Stimulated activated CD4-positive, alpha-beta T cell treated with anti-CD3 and anti-CD28 coated beads, Interleukin-2, amount 100 ng/mL, for 4 hours (primary cell): ENCODE measurements around the gene MACIR.

Source experiments
- DNase-seq: peaks from one replicate; pipeline ENCODE4 v3.0.0-alpha.2; 2020; ENCODE audit warnings: low read depth

The MACIR gene

DNA sequence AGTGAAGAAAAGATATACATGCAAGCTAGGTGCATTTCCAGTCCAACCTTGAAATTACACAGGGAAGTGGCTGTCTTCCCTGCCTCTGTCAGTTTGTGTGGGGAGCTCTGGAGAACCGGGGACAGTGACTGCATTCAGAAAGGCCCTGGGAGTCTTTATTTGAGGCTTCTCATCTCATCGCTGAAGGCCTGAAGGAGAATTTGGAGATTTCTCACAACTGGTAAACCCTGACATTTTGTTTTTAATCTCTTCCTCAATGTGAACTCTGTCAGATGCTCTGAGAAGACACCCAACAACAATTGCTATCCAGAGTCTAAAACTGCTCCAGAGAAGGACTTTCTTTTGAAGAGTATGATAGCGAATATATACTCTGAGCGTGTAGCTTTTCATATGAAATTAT lies 33.0 kb downstream of the MACIR start:
- no peak for DNase-seq

DNA sequence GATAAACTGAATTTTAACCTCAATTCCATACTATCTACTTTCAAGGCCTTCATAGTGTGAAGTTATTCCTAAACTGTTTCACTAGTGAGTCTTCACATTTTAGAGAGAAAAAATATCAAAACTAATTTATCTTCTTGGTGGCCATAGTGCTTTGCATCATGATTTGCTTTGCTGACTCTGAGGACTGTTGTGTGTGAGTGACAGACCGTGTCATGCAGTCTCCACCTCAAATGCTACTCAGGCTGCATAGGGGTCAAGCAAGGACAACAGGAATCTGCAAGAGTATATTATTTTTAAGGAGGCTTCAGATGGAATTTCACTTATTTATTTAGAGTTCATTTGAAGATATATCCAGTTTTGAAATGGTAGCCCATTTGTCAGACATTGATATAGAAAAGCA lies 34.5 kb downstream of the MACIR start:
- no peak for DNase-seq

DNA sequence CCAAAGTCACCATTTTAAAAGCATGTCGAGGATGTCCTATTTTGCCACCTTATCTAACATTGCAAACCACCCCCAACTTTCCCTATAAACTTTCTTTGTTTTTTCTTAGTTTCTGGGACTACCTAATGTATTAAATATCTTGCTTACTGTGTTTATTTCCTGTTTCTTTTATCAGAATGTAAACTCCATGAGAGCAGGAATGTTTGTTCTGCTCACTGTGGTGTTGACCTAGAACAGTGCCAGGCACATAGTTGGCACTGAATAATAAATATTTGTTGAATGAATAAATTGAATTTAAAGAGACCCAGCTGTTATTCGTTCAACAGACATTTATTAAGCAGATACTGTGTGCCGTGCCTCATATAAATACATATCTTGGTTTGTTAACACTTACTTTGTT lies 35.2 kb downstream of the MACIR start:
- no peak for DNase-seq

- DNase-seq: no peak
Observed at GRCh38 chr5:103294906-103295305, 36.3 kb downstream of the MACIR start.

GRCh38 chr5:103295424-103295823 lies 36.9 kb downstream of the MACIR start:
- no peak for DNase-seq

DNA sequence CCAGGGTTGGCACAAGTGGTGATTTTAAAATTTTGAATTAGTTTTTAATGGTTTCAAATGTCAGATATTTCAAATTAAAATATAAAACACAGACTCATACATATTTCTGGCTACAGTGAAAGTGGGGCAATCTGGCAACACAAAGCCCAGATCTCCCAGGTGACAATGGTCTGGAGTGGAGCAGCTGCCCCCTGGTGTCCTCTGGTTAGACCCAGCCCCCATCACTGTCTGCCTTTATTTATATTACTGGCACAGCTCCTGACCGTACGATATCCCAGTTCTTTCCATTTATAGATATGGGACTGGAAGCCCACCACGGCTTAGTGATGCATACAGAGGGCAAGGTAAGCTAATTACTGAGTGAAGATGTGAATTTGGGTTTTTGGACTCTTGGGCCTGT lies 37.3 kb downstream of the MACIR start:
- no peak for DNase-seq

GRCh38 chr5:103298117-103298516 lies 39.6 kb downstream of the MACIR start:
- no peak for DNase-seq

DNA sequence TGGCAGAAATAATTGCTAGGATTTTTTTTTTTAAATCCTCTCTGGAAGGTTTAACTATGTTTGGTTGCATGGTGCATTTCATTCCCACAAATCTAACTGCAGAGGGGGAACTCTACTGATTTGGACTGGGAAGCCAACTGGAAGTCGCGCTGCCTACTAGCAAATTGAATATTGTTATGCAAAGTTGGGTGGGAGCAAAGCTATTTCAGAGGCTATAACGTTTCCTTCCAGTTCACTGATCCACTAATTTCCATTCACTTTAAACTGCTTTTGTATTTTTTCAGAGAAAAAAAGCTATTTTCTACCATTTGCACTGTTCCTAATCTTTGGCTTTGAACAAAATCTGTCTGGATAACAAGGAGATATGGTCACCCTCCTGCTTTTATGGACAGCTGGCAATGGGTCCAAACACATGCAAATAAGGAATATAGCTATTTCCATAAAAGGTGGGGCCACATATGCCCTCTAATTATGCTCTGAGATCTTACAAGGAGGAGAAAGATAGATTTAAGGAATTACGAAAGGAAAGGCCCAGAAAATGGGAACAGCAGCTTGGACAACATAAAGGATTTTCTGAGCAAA lies 40.1 kb downstream of the MACIR start:
- DNase-seq: no peak

DNA sequence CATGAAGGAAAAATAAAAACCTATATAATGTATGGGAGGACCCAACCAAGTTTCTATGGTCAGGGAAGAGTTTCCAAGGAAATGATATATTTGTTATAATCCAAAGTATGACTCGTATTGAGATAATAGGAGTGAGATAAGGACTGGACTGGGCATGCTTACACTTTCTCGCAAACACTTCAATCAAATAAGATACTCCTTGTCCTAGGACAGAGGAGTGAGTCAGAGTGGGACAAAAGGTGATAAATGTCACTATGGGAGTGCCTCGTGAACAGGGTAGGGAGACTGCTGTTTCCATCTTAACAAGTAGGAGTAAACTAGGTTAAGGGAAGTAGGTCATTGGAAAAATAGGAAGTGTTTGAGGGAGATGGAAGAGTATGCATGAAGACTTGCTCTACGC lies 47.2 kb downstream of the MACIR start:
- no peak for DNase-seq

GRCh38 chr5:103307470-103307869 lies 48.9 kb downstream of the MACIR start:
- no peak for DNase-seq

- no peak for DNase-seq
Observed at GRCh38 chr5:103308774-103309173, 50.2 kb downstream of the MACIR start.

- DNase-seq: no peak
Observed at GRCh38 chr5:103313056-103313455, 54.5 kb downstream of the MACIR start.

DNA sequence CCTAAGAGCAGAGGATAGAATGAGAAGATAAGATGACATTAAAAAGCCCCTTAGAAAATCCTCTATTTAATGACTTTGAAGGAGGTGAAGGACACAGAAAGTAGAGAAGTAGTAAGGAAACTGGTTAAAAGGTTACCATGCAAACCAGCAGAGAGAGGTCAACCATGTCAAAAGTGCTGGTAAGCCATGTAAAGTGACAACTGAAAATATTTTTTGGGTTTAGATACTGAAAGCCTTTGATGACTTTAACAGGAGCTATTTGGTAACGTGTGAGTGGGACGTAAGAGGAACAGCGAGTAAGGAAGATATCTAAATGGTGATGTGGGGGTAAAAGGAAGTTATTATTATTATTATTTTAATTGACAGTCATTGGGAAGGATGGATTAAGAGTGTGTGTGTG lies 56.9 kb downstream of the MACIR start:
- DNase-seq: no peak

DNA sequence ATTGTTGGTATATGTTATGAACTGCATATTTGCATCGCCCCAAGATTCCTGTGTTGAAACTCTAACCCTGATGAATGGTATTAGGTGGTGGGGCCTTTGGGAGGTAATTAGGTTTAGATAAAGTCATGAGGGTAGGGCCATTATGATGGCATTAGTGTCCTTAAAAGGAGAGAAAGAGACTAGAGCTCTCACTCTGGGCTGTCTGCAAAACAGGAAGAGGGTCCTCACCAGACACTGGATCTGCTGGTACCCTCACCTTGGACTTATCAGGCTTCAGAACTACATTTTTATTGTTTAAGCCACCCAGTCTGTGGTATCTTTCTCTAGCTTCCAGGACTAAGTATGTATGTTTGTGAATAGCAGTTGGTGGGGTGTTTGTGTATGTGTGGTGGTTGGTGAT lies 68.9 kb downstream of the MACIR start:
- no peak for DNase-seq

GRCh38 chr5:103327893-103328292 lies 69.3 kb downstream of the MACIR start:
- no peak for DNase-seq
